Neural progenitor cell (in vitro differentiated cells): ENCODE measurements around the gene GPD2. TPM values are rescaled to one million over a fixed set of nuclear protein-coding genes. Genes with fewer than 3 reads are reported as not detected.
"Not testable (repeated sequence)": the region's sequence is repeated elsewhere in the genome, so short reads cannot be mapped to it uniquely, and the experiment has no call there.

Source experiments
- DNase-seq: peaks from one replicate; pipeline ENCODE4 v3.0.0-alpha.2; 2016; ENCODE audit warnings: low spot score
- H2AFZ ChIP-seq: fragments of 200-600 bp; sonication (generic); replicated peaks from 2 replicates; pipeline ENCODE4 v1.6.1; 2016; ENCODE audit warnings: antibody characterized with exemption
- H3F3A ChIP-seq: fragments of 200-600 bp; sonication (generic); 2 replicates; pipeline ENCODE4 v1.6.1; 2016; ENCODE audit warnings: antibody characterized with exemption, low read depth
- H3K27ac ChIP-seq: fragments of 200-600 bp; sonication (generic); 2 replicates; pipeline ENCODE4 v1.5.1; 2016; ENCODE audit warnings: mild to moderate bottlenecking
- H3K27me3 ChIP-seq: fragments of 200-600 bp; sonication (generic); 2 replicates; pipeline ENCODE4 v1.6.1; 2016; ENCODE audit warnings: mild to moderate bottlenecking, moderate library complexity
- H3K36me3 ChIP-seq: fragments of 200-600 bp; sonication (generic); 2 replicates; pipeline ENCODE4 v1.5.1; 2016
- H3K4me1 ChIP-seq: fragments of 200-600 bp; sonication (generic); 2 replicates; pipeline ENCODE4 v1.6.1; 2016; ENCODE audit warnings: mixed run types
- H3K4me2 ChIP-seq: fragments of 200-600 bp; sonication (generic); 2 replicates; pipeline ENCODE4 v1.6.1; 2016
- H3K4me3 ChIP-seq: fragments of 200-600 bp; sonication (generic); 2 replicates; pipeline ENCODE4 v1.5.1; 2016
- H3K79me2 ChIP-seq: fragments of 200-600 bp; sonication (generic); 2 replicates; pipeline ENCODE4 v1.6.1; 2016; ENCODE audit warnings: low read depth
- H3K9ac ChIP-seq: fragments of 200-600 bp; sonication (generic); 2 replicates; pipeline ENCODE4 v1.6.1; 2016
- H3K9me3 ChIP-seq: fragments of 200-600 bp; sonication (generic); 2 replicates; pipeline ENCODE4 v1.5.1; 2016; ENCODE audit warnings: low read depth
- H4K20me1 ChIP-seq: fragments of 200-600 bp; sonication (generic); 2 replicates; pipeline ENCODE4 v1.6.1; 2016; ENCODE audit warnings: low read depth
- H3K27ac Mint-ChIP-seq: 3 replicates; pipeline ENCODE4 v1.8.0; 2021; ENCODE audit warnings: mixed read lengths
- H3K27me3 Mint-ChIP-seq: 2 replicates; pipeline ENCODE4 v1.8.0; 2022; ENCODE audit warnings: low read depth, mild to moderate bottlenecking, inconsistent platforms, moderate library complexity, mixed read lengths; ENCODE audit not compliant: insufficient read depth
- H3K36me3 Mint-ChIP-seq: 3 replicates; pipeline ENCODE4 v1.8.0; 2021; ENCODE audit warnings: mixed read lengths
- H3K4me1 Mint-ChIP-seq: 3 replicates; pipeline ENCODE4 v1.8.0; 2021; ENCODE audit warnings: mixed read lengths
- H3K4me3 Mint-ChIP-seq: 3 replicates; pipeline ENCODE4 v1.8.0; 2021; ENCODE audit warnings: mild to moderate bottlenecking, moderate library complexity, mixed read lengths
- H3K9me3 Mint-ChIP-seq: 3 replicates; pipeline ENCODE4 v1.8.0; 2020; ENCODE audit warnings: mixed read lengths
- CTCF ChIP-seq: fragments of 200-600 bp; sonication (generic); IDR thresholded peaks from 2 replicates; pipeline ENCODE4 v1.5.1; 2017; ENCODE audit warnings: antibody characterized with exemption, mild to moderate bottlenecking
- EZH2 ChIP-seq: fragments of 200-600 bp; sonication (generic); IDR thresholded peaks from 2 replicates; pipeline ENCODE4 v1.6.1; 2017; ENCODE audit warnings: antibody characterized with exemption, mild to moderate bottlenecking, moderate library complexity
- EZH2phosphoT487 ChIP-seq: fragments of 200-600 bp; sonication (generic); IDR thresholded peaks from 2 replicates; pipeline ENCODE4 v1.6.1; 2017; ENCODE audit warnings: antibody characterized with exemption
- total RNA-seq: library from RNA; depleted of rRNA; stranded (reverse); fragments of >200 nt; gene quantifications from 2 replicates; pipeline ENCODE4 v1.2.3, GENCODE V29; 2015; ENCODE audit warnings: low replicate concordance

Gene GPD2
- total RNA-seq, 1 donor from 2014 or later = 176 TPM

- Histone ChIP-seq H3K4me3 (no peak overlapping the region), H3K9me3 (no peaks in the 10 kb centered on the region), H4K20me1 (no peaks in the 10 kb centered on the region), H3K27me3 (no peaks in the 10 kb centered on the region), H3K36me3 (peaks cover 3% of the 10 kb centered on the region), H3K9ac (no peak overlapping the region), H3K4me2 (no peak overlapping the region), H2AFZ (no peak overlapping the region), H3K79me2 (no peaks in the 10 kb centered on the region), H3F3A (no peaks in the 10 kb centered on the region), H3K4me1 (peaks cover 9% of the 10 kb centered on the region), H3K27ac (no peak overlapping the region)
- no peak overlapping the region for H3K27ac Mint-ChIP-seq
- H3K27me3 Mint-ChIP-seq = peaks cover 2% of the 10 kb centered on the region
- peaks cover 14% of the 10 kb centered on the region for H3K36me3 Mint-ChIP-seq
- peaks cover 16% of the 10 kb centered on the region for H3K9me3 Mint-ChIP-seq
- H3K4me3 Mint-ChIP-seq = no peak overlapping the region
- TF ChIP-seq CTCF (no peak), EZH2 (no peak), EZH2phosphoT487 (no peak)
- DNase-seq = no peak
- H3K4me1 Mint-ChIP-seq = peaks cover 4% of the 10 kb centered on the region
Observed at GRCh38 chr2:156522864-156523440, 86.8 kb downstream of the GPD2 start.

- Mint-ChIP-seq H3K36me3 (peaks cover 2% of the 10 kb centered on the region), H3K27ac (no peak overlapping the region), H3K27me3 (peaks cover 2% of the 10 kb centered on the region), H3K4me1 (no peaks in the 10 kb centered on the region), H3K4me3 (no peak overlapping the region), H3K9me3 (peaks cover 5% of the 10 kb centered on the region)
- no peak for TF ChIP-seq EZH2phosphoT487
- TF ChIP-seq CTCF = no peak
- TF ChIP-seq EZH2 = no peak
- no peaks in the 10 kb centered on the region for H4K20me1 ChIP-seq
- H3K27ac ChIP-seq = no peak overlapping the region
- H3K79me2 ChIP-seq = no peaks in the 10 kb centered on the region
- no peak overlapping the region for H3K4me3 ChIP-seq
- peaks cover 9% of the 10 kb centered on the region for H3K4me1 ChIP-seq
- H3K27me3 ChIP-seq = no peaks in the 10 kb centered on the region
- H3K36me3 ChIP-seq = no peaks in the 10 kb centered on the region
- no peaks in the 10 kb centered on the region for H3K9me3 ChIP-seq
- no peak overlapping the region for H3K4me2 ChIP-seq
- no peak overlapping the region for H2AFZ ChIP-seq
- DNase-seq = no peak
- H3K9ac ChIP-seq = no peak overlapping the region
- no peaks in the 10 kb centered on the region for H3F3A ChIP-seq
Observed at GRCh38 chr2:156526950-156527636, 90.9 kb downstream of the GPD2 start.

GRCh38 chr2:156528583-156528982, 92.4 kb downstream of the GPD2 start:
- H3K4me2 ChIP-seq, H3F3A ChIP-seq, H3K4me3 Mint-ChIP-seq, H3K27me3 ChIP-seq, H2AFZ ChIP-seq, H3K27ac Mint-ChIP-seq, H3K4me1 ChIP-seq, H3K27ac ChIP-seq, H3K36me3 ChIP-seq, H3K36me3 Mint-ChIP-seq, DNase-seq, H4K20me1 ChIP-seq, H3K27me3 Mint-ChIP-seq, H3K9ac ChIP-seq, H3K9me3 ChIP-seq, H3K4me1 Mint-ChIP-seq, H3K79me2 ChIP-seq, H3K4me3 ChIP-seq: not testable (repeated sequence)
- H3K9me3 Mint-ChIP-seq = peaks cover 11% of the 10 kb centered on the region

GRCh38 chr2:156532989-156533388, 96.8 kb downstream of the GPD2 start:
- Histone ChIP-seq H3K79me2 (no peaks in the 10 kb centered on the region), H3K4me3 (no peak overlapping the region), H3K4me1 (no peaks in the 10 kb centered on the region), H3K36me3 (no peaks in the 10 kb centered on the region), H3F3A (no peaks in the 10 kb centered on the region), H3K9ac (no peak overlapping the region), H3K4me2 (no peak overlapping the region), H4K20me1 (no peaks in the 10 kb centered on the region), H3K27me3 (no peaks in the 10 kb centered on the region), H3K27ac (no peak overlapping the region), H3K9me3 (no peaks in the 10 kb centered on the region), H2AFZ (no peak overlapping the region)
- TF ChIP-seq EZH2 (no peak), EZH2phosphoT487 (no peak), CTCF (no peak)
- Mint-ChIP-seq H3K4me1 (peaks cover under 1% of the 10 kb centered on the region), H3K4me3 (no peak overlapping the region), H3K27ac (no peak overlapping the region), H3K36me3 (peaks cover 7% of the 10 kb centered on the region), H3K27me3 (peaks cover 4% of the 10 kb centered on the region), H3K9me3 (peaks cover 13% of the 10 kb centered on the region)
- DNase-seq = no peak
